22Rv1 (cell line): ENCODE data around the gene VDAC1.

Source experiments
- CTCF ChIP-seq: fragments of 450-650 bp; IDR thresholded peaks from 2 replicates; pipeline ENCODE4 v1.5.1; 2017; ENCODE audit warnings: mild to moderate bottlenecking
- ZFX ChIP-seq: fragments of 450-650 bp; IDR thresholded peaks from 2 replicates; pipeline ENCODE4 v1.6.1; 2017; ENCODE audit warnings: antibody characterized with exemption, borderline replicate concordance

GRCh38 chr5:134026521-134027287 is 21.9 kb upstream of the VDAC1 start:
- TF ChIP-seq CTCF (peak; percentile 64), ZFX (no peak)
